Choroid plexus epithelial cell (primary cell): ENCODE measurements around the gene PLA2G1B.

ENCODE experiments used
- DNase-seq: peaks from one replicate; pipeline ENCODE4 v3.0.0-alpha.2; 2010; ENCODE audit warnings: low read depth
- H3K4me3 ChIP-seq: 2 replicates; pipeline ENCODE4 v1.5.1; 2011; ENCODE audit warnings: low read depth, mild to moderate bottlenecking, control low read depth, low read length, moderate library complexity
- CTCF ChIP-seq: conservative IDR thresholded peaks from 2 replicates; pipeline ENCODE4 v1.5.1; 2011; ENCODE audit warnings: low read depth, mild to moderate bottlenecking, control low read depth, inconsistent platforms, low read length, moderate library complexity

PLA2G1B gene

GRCh38 chr12:120359128-120359527, 31.5 kb upstream of the PLA2G1B start:
- H3K4me3 ChIP-seq, result no peak overlapping the region
- no peak for TF ChIP-seq CTCF
- DNase-seq, result no peak

DNA sequence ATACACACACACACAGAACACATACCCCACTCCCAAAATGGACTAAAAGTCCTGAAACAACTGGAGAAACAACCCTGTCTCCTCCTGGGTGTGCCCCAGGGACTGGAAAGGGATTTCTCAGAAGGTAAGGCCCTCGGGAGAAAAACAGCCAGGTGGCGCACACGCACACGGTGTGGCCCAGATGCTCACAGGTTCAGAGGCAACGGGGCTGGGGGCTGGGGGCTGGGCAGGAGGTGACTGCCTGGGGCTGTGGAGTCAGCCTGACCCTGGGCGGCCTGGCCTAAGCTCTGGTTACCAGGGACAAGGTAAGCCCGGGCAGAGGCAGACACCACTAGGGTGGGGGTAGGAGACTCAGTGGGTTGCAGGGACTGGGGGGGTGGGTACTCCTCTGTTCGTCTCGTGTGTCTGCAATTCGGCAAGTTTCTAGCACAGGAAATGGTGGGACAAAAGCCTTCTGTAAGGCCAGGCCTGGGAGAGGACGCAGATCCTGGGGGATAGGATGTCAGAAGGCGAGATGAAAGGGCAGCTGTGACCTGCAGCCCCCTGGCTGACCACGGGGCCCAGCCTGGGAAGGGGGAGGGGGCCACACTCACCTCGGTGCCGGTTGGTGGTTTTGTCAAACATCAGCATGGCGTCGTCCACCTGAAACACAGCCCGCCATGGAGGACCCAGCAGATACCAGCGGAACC, 31.0 kb upstream of the PLA2G1B start:
- no peak for DNase-seq
- H3K4me3 ChIP-seq, result no peak overlapping the region
- TF ChIP-seq CTCF, result no peak

- TF ChIP-seq CTCF, result no peak
- no peak overlapping the region for H3K4me3 ChIP-seq
- DNase-seq, result no peak
Observed at GRCh38 chr12:120357104-120357503, 29.5 kb upstream of the PLA2G1B start.

DNA sequence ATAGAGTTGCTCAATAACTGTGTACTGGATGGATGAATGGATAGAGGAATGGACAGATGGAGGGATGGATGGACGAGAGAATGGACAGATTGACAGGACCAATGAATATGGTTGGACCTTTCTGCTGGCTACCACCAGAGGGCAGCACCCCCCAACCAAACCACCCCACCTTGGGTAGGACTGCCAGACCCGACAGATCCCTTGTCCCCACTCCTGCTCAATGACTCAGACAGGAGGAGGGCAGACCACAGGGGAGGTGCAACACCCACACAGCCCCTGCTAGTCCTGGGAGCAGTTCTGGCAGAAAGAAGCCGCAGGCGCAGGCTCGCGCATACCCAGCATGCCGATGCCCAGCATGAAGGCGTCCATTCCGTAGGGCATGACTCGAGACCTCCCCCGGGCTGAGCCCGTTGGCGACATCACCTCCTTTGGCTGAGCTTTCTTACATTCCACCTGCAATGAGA, 29.0 kb upstream of the PLA2G1B start:
- DNase-seq, result peak; percentile 86
- no peak overlapping the region for H3K4me3 ChIP-seq
- peak; percentile 95 for TF ChIP-seq CTCF

DNA sequence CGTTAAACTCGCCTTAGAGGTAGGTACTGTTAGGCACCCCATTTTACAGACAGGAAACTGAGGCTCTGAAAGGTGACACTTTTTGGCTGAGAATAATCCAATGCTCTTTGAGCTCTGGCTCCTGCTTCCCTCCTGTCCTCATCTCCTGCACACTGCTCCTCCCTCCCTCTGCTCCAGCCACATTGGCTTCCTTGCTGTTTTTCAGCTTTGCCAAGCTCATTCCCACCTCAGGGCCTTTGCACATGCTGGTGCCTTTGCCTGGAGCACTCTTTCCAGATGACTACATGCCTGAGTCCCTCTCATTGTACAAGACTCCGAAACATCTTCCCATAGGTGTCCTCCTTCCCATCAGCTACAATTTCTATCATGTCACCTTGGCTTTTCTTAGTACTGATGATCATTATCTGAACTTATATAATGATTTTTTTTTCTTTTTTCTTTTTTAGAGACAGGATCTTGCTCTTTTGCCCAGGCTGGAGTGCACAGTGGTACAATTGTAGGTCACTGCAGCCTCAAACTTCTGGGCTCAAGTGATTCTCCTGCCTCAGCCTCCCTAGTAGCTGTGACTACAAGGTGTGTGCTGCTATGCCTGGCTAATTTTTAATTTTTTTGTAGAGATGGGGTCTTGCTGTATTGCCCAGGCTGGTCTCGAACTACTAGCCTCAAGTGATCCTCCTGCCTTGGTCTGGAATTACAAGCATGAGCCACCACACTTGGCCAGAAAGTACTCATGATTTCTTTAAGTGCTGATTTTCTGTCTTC, 26.2 kb upstream of the PLA2G1B start:
- no peak overlapping the region for H3K4me3 ChIP-seq
- no peak for TF ChIP-seq CTCF
- no peak for DNase-seq

DNA sequence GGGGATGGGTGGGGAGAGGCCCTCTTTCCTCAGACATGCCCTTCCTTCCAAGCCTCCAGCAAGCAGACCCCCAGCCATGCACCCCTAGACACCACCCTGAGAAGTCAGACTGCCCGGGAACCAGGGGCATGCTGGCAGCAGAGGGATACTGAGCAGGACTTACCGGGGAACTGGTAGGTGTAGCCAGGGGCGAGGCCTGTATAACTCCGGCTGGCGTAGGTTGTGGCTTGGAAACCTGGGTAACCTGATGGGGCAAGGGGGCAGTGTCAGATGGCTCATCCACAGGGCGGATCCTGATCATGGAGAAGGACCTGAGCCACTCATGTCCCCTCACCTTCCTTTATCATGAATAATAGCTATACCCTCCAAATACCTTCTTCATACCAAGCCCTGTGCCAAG, 25.6 kb upstream of the PLA2G1B start:
- no peak overlapping the region for H3K4me3 ChIP-seq
- no peak for TF ChIP-seq CTCF
- no peak for DNase-seq
